Fibroblast of the aortic adventitia (primary cell): ENCODE results near the gene GPR143. TPM values are rescaled to one million over a fixed set of nuclear protein-coding genes. Genes with fewer than 3 reads are reported as not detected.

Source experiments
- DNase-seq: peaks from one replicate; pipeline ENCODE4 v3.0.0-alpha.2; 2010; ENCODE audit warnings: low read depth
- H3K4me3 ChIP-seq: 2 replicates; pipeline ENCODE4 v1.5.1; 2011; ENCODE audit warnings: low read depth, mild to moderate bottlenecking, control low read depth, low read length, moderate library complexity
- total RNA-seq: library from RNA; depleted of rRNA; stranded (reverse); fragments of >200 nt; gene quantifications from 2 replicates; pipeline ENCODE4 v1.2.3, GENCODE V29; 2012; ENCODE audit warnings: low replicate concordance
- TF ChIP-seq, protein P1 (sequence below): IDR thresholded peaks from 2 replicates; pipeline ENCODE4 v1.5.1; 2011; ENCODE audit warnings: mild to moderate bottlenecking, low read length, control low read depth, inconsistent platforms; ENCODE audit not compliant: insufficient read depth

GPR143 gene
- total RNA-seq, 1 donor = not detected

DNA sequence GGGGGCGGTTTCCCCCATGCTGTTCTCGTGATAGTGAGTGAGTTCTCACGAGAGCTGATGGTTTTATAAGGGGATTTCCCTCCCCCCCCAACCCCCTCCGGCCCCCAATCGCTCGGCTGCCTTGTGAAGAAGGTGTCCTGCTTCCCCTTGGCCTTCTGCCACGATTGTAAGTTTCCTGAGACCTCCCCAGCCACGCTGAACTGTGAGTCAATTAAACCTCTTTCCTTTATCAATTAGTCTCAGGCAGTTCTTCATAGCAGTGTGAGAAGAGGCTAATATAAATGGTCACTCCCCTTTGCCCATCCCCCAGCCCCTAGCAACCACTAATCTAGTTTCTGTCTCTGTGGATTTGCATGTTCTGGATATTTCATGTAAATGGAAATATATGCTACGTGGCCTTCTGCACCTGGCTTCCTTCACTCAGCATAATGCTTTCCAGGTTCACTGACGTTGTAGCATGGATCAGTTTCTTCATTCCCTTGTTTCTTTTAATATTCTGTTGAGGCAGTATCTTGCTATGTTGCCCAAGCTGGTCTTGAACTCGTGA is 16.4 kb downstream of the GPR143 start:
- DNase-seq = no peak
- TF ChIP-seq, protein P1, sequence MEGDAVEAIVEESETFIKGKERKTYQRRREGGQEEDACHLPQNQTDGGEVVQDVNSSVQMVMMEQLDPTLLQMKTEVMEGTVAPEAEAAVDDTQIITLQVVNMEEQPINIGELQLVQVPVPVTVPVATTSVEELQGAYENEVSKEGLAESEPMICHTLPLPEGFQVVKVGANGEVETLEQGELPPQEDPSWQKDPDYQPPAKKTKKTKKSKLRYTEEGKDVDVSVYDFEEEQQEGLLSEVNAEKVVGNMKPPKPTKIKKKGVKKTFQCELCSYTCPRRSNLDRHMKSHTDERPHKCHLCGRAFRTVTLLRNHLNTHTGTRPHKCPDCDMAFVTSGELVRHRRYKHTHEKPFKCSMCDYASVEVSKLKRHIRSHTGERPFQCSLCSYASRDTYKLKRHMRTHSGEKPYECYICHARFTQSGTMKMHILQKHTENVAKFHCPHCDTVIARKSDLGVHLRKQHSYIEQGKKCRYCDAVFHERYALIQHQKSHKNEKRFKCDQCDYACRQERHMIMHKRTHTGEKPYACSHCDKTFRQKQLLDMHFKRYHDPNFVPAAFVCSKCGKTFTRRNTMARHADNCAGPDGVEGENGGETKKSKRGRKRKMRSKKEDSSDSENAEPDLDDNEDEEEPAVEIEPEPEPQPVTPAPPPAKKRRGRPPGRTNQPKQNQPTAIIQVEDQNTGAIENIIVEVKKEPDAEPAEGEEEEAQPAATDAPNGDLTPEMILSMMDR = no peak
- H3K4me3 ChIP-seq = no peak overlapping the region

DNA sequence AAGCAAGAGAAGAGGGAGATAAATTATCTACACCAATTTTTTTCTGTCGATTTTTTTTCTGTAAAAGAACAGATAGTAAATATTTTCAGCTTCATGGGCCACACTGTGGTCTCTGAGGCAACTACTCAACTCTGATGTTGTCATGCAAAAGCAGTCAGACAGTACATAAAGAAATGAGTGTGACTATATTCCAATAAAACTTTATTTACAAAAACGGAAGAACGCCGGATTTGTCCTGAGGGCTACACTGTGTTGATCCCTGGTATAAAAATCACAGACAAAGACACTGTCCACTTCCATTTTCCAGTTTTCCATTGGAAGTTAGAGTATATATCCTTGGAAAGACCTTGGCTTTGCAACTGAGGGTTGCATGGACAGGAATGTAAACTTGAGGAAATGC is 18.0 kb downstream of the GPR143 start:
- no peak for DNase-seq
- no peak overlapping the region for H3K4me3 ChIP-seq
- TF ChIP-seq, protein P1 = no peak

DNA sequence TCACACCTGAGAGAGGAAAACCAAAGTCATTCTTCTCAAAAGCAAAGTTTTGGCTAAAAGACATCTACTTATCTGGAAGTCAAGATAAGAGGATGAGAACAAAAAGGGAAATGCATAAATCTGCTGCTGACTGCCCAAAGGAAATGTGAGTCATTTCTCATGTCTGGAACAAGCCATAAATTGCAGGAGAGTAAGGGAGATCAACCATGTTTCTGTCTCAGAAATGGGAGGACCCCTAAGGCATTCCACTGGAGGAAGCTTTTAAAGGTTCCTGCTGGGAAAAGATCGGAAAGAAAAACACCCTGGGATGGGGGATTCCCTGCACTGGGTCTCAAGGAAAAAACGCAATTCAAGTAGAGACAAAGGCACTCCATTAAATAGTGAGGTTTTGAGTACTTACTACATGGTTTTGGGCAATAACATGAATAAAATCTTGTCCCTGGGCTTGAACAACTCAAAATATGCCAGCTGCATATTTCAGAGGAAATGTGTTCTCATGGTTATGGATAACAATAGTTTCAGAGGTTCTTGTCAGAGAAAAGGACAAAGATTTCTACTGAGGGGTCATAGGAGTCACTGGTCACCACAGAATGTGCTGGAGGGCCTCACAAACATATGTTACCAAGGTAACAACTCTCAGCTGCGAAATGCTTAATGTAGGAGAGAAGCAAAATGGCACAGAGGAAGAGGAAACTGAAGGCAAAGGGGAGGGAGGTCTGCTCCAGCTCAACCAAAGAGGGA is 19.3 kb downstream of the GPR143 start:
- peak; percentile 77 for DNase-seq
- TF ChIP-seq, protein P1 = no peak
- no peak overlapping the region for H3K4me3 ChIP-seq

DNA sequence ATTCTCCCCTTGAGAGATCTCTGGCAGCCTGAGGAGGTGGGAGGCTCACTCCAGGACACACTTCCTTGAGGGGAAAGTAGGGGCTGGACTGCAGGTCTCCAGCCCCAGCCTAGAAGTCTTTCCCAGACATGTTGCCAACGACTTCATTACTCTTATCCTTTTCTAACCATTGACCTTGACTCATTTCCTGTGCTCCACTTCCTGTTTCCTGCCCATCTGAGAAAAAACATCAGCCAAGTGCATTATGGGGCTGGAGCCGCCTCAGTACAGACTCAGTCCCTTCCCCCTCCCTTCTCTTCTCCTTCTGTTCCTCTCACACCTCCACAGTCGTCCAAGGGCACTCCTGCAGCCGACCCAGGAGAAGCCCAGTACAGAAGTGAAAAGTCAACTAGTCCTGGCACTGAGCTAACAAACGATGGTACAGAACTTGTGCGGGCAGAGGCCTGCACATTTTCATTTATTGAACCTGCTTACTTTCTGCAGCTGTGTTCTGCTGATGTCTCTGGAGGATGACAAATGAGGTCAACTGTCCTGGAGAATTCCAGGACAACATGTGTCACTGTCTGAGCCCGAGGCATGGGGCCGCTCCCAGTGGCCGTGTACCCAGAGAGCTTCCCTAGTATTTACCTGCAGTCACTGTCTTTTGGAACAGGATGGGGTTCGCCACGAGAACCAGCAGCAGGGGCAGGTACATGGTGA is 20.1 kb downstream of the GPR143 start:
- TF ChIP-seq, protein P1 = no peak
- H3K4me3 ChIP-seq = no peak overlapping the region
- DNase-seq = peak; percentile 48

DNA sequence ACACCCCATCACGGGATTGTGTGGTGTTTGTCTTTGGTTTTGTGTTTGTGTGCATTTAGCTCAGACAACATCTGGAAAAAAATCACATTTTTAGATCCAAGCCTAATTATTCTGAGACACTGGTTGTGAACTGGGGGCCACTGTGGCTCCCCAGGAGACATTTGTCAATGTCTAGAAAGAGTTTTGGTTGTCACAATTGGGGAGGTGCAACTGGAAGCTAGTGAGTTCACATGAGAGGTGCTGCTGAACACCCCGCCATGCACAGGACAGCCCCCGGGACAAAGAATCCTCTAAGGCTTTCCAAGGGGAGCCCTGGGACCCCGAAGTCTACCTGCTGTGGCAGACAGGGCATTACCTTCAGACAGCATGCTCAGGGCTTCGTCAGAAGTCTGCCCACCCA is 26.5 kb downstream of the GPR143 start:
- DNase-seq = no peak
- TF ChIP-seq, protein P1 = no peak
- H3K4me3 ChIP-seq = no peak overlapping the region

DNA sequence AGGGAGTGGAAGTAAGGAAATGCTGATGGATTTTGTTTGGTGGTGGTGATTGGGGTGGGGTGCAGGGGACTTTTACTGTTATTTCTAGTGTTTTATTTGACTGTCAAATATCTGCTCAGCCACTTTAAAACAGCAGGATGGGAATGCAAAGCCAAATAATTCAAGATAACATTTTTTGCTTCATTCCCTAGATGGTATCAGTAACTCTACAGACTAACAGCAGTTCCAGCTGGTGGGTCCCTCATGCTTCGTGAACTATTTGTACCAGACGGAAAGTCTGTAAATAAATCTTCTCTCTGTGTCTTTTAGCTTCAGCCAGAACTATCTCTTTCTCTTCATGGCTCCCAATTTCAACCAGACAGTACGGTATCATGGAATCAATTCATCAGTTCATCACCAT is 27.5 kb downstream of the GPR143 start:
- no peak for DNase-seq
- no peak overlapping the region for H3K4me3 ChIP-seq
- TF ChIP-seq, protein P1 = no peak
